ENCODE results near the gene ATP8A1. TPM values are rescaled to one million over a fixed set of nuclear protein-coding genes. Genes with fewer than 3 reads are reported as not detected.

The ATP8A1 gene
- total RNA-seq, 1 donor from 2014 or later = 278 TPM

- Mint-ChIP-seq H3K27ac (ENCODE audit: unreplicated experiment) (no peak overlapping the region), H3K4me3 (ENCODE audit: unreplicated experiment) (no peak overlapping the region), H3K36me3 (ENCODE audit: unreplicated experiment) (peaks cover 8% of the 10 kb centered on the region), H3K27me3 (ENCODE audit: unreplicated experiment) (peaks cover 4% of the 10 kb centered on the region), H3K9me3 (ENCODE audit: unreplicated experiment) (no peaks in the 10 kb centered on the region), H3K4me1 (ENCODE audit: low read depth, unreplicated experiment) (peaks cover 13% of the 10 kb centered on the region)
- DNase-seq = no peak
- no peak for TF ChIP-seq CTCF (IDR thresholded peaks at IDR 0.05; ENCODE audit: partially characterized antibody, unreplicated experiment)
Measured at GRCh38 chr4:42453612-42454011, 203.3 kb downstream of the ATP8A1 start.

- Mint-ChIP-seq H3K9me3 (ENCODE audit: unreplicated experiment) (no peaks in the 10 kb centered on the region), H3K4me3 (ENCODE audit: unreplicated experiment) (no peak overlapping the region), H3K27ac (ENCODE audit: unreplicated experiment) (no peak overlapping the region), H3K4me1 (ENCODE audit: low read depth, unreplicated experiment) (peaks cover 9% of the 10 kb centered on the region), H3K27me3 (ENCODE audit: unreplicated experiment) (peaks cover 4% of the 10 kb centered on the region), H3K36me3 (ENCODE audit: unreplicated experiment) (peaks cover 8% of the 10 kb centered on the region)
- no peak for TF ChIP-seq CTCF (IDR thresholded peaks at IDR 0.05; ENCODE audit: partially characterized antibody, unreplicated experiment)
- no peak for DNase-seq
Measured at GRCh38 chr4:42452823-42453222, 204.1 kb downstream of the ATP8A1 start.

GRCh38 chr4:42446823-42447222 lies 210.1 kb downstream of the ATP8A1 start:
- Mint-ChIP-seq H3K4me1 (ENCODE audit: low read depth, unreplicated experiment) (peaks cover 4% of the 10 kb centered on the region), H3K9me3 (ENCODE audit: unreplicated experiment) (peaks cover 4% of the 10 kb centered on the region), H3K36me3 (ENCODE audit: unreplicated experiment) (peaks cover 8% of the 10 kb centered on the region), H3K4me3 (ENCODE audit: unreplicated experiment) (no peak overlapping the region), H3K27ac (ENCODE audit: unreplicated experiment) (no peak overlapping the region), H3K27me3 (ENCODE audit: unreplicated experiment) (peaks cover 4% of the 10 kb centered on the region)
- TF ChIP-seq CTCF (IDR thresholded peaks at IDR 0.05; ENCODE audit: partially characterized antibody, unreplicated experiment) = no peak
- DNase-seq = no peak

- no peak for DNase-seq
- no peak for TF ChIP-seq CTCF (IDR thresholded peaks at IDR 0.05; ENCODE audit: partially characterized antibody, unreplicated experiment)
- Mint-ChIP-seq H3K4me3 (ENCODE audit: unreplicated experiment) (no peak overlapping the region), H3K9me3 (ENCODE audit: unreplicated experiment) (peaks cover 4% of the 10 kb centered on the region), H3K36me3 (ENCODE audit: unreplicated experiment) (no peaks in the 10 kb centered on the region), H3K4me1 (ENCODE audit: low read depth, unreplicated experiment) (no peaks in the 10 kb centered on the region), H3K27ac (ENCODE audit: unreplicated experiment) (no peak overlapping the region), H3K27me3 (ENCODE audit: unreplicated experiment) (peaks cover 4% of the 10 kb centered on the region)
Measured at GRCh38 chr4:42445038-42445437, 211.9 kb downstream of the ATP8A1 start.

GRCh38 chr4:42442601-42443000 lies 214.3 kb downstream of the ATP8A1 start:
- peaks cover 1% of the 10 kb centered on the region for H3K4me1 Mint-ChIP-seq (ENCODE audit: low read depth, unreplicated experiment)
- no peak overlapping the region for H3K27ac Mint-ChIP-seq (ENCODE audit: unreplicated experiment)
- no peak for DNase-seq
- no peaks in the 10 kb centered on the region for H3K27me3 Mint-ChIP-seq (ENCODE audit: unreplicated experiment)
- TF ChIP-seq CTCF (IDR thresholded peaks at IDR 0.05; ENCODE audit: partially characterized antibody, unreplicated experiment) = no peak
- peaks cover 5% of the 10 kb centered on the region for H3K36me3 Mint-ChIP-seq (ENCODE audit: unreplicated experiment)
- no peak overlapping the region for H3K4me3 Mint-ChIP-seq (ENCODE audit: unreplicated experiment)
- peaks cover 9% of the 10 kb centered on the region for H3K9me3 Mint-ChIP-seq (ENCODE audit: unreplicated experiment)
